Neural progenitor cell (in vitro differentiated cells): Measurements from ENCODE around the gene MAML3.

Source experiments
- CTCF ChIP-seq: fragments of 200-600 bp; sonication (generic); IDR thresholded peaks from 2 replicates; pipeline ENCODE4 v1.5.1; 2017; ENCODE audit warnings: antibody characterized with exemption, mild to moderate bottlenecking
- EZH2 ChIP-seq: fragments of 200-600 bp; sonication (generic); IDR thresholded peaks from 2 replicates; pipeline ENCODE4 v1.6.1; 2017; ENCODE audit warnings: antibody characterized with exemption, mild to moderate bottlenecking, moderate library complexity
- EZH2phosphoT487 ChIP-seq: fragments of 200-600 bp; sonication (generic); IDR thresholded peaks from 2 replicates; pipeline ENCODE4 v1.6.1; 2017; ENCODE audit warnings: antibody characterized with exemption

- TF ChIP-seq CTCF, result peak; percentile 78
- TF ChIP-seq EZH2, result no peak
- TF ChIP-seq EZH2phosphoT487, result no peak
Observed at GRCh38 chr4:140049849-140050637, 103.9 kb downstream of the MAML3 start.
